ENCODE measurements around the gene FRMD3. TPM values are rescaled to one million over a fixed set of nuclear protein-coding genes. Genes with fewer than 3 reads are reported as not detected.

FRMD3 gene
- total RNA-seq, 1 experiment from 2014 or later, result 0.55 TPM

- H3K4me1 Mint-ChIP-seq, result peaks cover 18 to 32% of the 10 kb centered on the region in 2 experiments
- H3T11ph ChIP-seq (ENCODE audit: low read length), result no peak overlapping the region
- no peak for DNase-seq
- H3K27ac ChIP-seq (ENCODE audit: insufficient read length, low read depth, low read length), result no peak overlapping the region
- no peaks in the 10 kb centered on the region for H3K27me3 ChIP-seq (ENCODE audit: insufficient read depth, low read length)
- no peak overlapping the region for H2AK5ac ChIP-seq (ENCODE audit: insufficient read length, low read length)
- no peak overlapping the region for H3K4me2 ChIP-seq (ENCODE audit: insufficient read depth, insufficient read length, low read length)
- TF ChIP-seq, protein P1, sequence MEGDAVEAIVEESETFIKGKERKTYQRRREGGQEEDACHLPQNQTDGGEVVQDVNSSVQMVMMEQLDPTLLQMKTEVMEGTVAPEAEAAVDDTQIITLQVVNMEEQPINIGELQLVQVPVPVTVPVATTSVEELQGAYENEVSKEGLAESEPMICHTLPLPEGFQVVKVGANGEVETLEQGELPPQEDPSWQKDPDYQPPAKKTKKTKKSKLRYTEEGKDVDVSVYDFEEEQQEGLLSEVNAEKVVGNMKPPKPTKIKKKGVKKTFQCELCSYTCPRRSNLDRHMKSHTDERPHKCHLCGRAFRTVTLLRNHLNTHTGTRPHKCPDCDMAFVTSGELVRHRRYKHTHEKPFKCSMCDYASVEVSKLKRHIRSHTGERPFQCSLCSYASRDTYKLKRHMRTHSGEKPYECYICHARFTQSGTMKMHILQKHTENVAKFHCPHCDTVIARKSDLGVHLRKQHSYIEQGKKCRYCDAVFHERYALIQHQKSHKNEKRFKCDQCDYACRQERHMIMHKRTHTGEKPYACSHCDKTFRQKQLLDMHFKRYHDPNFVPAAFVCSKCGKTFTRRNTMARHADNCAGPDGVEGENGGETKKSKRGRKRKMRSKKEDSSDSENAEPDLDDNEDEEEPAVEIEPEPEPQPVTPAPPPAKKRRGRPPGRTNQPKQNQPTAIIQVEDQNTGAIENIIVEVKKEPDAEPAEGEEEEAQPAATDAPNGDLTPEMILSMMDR (conservative IDR thresholded peaks at IDR 0.05), result no peak
- H2BK15ac ChIP-seq (ENCODE audit: low read depth, low read length), result no peak overlapping the region
- H3K79me2 ChIP-seq (ENCODE audit: insufficient read depth, low read length), result no peaks in the 10 kb centered on the region
- H3K4me1 ChIP-seq (ENCODE audit: insufficient read depth, low read length), result peaks cover 2% of the 10 kb centered on the region; the same call in 1 of the 2 replicates
- no peak overlapping the region for H4K91ac ChIP-seq (ENCODE audit: insufficient read length, low read depth, low read length)
- H2BK12ac ChIP-seq (ENCODE audit: insufficient read length, low read depth, low read length), result no peak overlapping the region
- H3K27ac Mint-ChIP-seq, result peak overlapping the region in 1 of 3 experiments; percentile 66; a peak in 1 of 7 replicates
- H2BK120ac ChIP-seq (ENCODE audit: low read depth, low read length, poor library complexity, severe bottlenecking), result no peak overlapping the region
- no peak overlapping the region for H3K14ac ChIP-seq (ENCODE audit: insufficient read depth, low read length)
- H2AFZ ChIP-seq (ENCODE audit: low read length), result no peak overlapping the region
- no peak overlapping the region for H3K18ac ChIP-seq (ENCODE audit: insufficient read length, low read depth, low read length)
- no peaks in the 10 kb centered on the region for H3K9me3 ChIP-seq (ENCODE audit: control insufficient read depth, low read depth, low read length)
- no peak overlapping the region for H3K4ac ChIP-seq (ENCODE audit: low read depth, low read length)
- peaks cover 0 to 3% (median 2%) of the 10 kb centered on the region in 3 experiments; a peak in 4 of 7 replicates for H3K36me3 Mint-ChIP-seq (ENCODE audit: insufficient read depth in 1 of 3, low read depth in 3 of 3)
- H4K8ac ChIP-seq (replicated peaks; ENCODE audit: insufficient read length, low read depth, low read length), result no peak overlapping the region
- H3K79me1 ChIP-seq (ENCODE audit: insufficient read depth, low read depth, low read length, poor library complexity, severe bottlenecking), result no peaks in the 10 kb centered on the region
- H3K23ac ChIP-seq (ENCODE audit: insufficient read length, low read depth, low read length), result no peak overlapping the region
- no peak overlapping the region for H3K4me3 Mint-ChIP-seq
- no peak overlapping the region for H2BK5ac ChIP-seq (ENCODE audit: insufficient read length, low read length)
- H3K23me2 ChIP-seq (ENCODE audit: insufficient read length, low read depth, low read length, poor library complexity, severe bottlenecking), result no peaks in the 10 kb centered on the region
- no peak overlapping the region for H3K56ac ChIP-seq (ENCODE audit: insufficient read length, low read depth, low read length)
- no peak overlapping the region for H2BK20ac ChIP-seq (ENCODE audit: low read depth, low read length, poor library complexity, severe bottlenecking)
- no peak overlapping the region for H4K5ac ChIP-seq (ENCODE audit: insufficient read length, low read depth, low read length)
- H3K9me3 Mint-ChIP-seq, result peaks cover 2 to 3% of the 10 kb centered on the region in 2 experiments
- no peak overlapping the region for H3K9ac ChIP-seq (ENCODE audit: extremely low read depth, insufficient read length, low read length)
- no peaks in the 10 kb centered on the region for H3K27me3 Mint-ChIP-seq (ENCODE audit: low read depth)
- H4K20me1 ChIP-seq (ENCODE audit: control insufficient read depth, insufficient read depth, insufficient read length), result no peaks in the 10 kb centered on the region
- no CpG with 5 or more reads among the region's 2 CpGs for whole genome bisulfite sequencing (ENCODE audit: extremely low coverage, insufficient read length, low lambda C conversion rate)
Measured at GRCh38 chr9:83235526-83235925, 302.7 kb downstream of the FRMD3 start.

Data from H9 (cell line).